IMR-90 (cell line): ENCODE data around the gene TMUB1. TPM values are rescaled to one million over a fixed set of nuclear protein-coding genes. Genes with fewer than 3 reads are reported as not detected.

Source experiments
- ATAC-seq: fragments of 200-7000 bp; cut with Tn5 transposase; 2 replicates; pipeline ENCODE4 v1.9.1; 2020; ENCODE audit warnings: low read depth, mild to moderate bottlenecking, moderate library complexity
- BruUV-seq: library from RNA; stranded (reverse); fragments of 400-500 nt; replicated peaks from 2 replicates; lab custom pipeline; 2021; lab: Mats Ljungman, UMichigan
- CTCF ChIA-PET: fragments of 300-600 bp; formaldehyde crosslinking; extraction: SDS; loops from one replicate; lab custom pipeline; 2021; ENCODE audit warnings: antibody characterized with exemption; lab: Yijun Ruan, JAX
- POLR2A ChIA-PET: fragments of 300-600 bp; sonication (Branson Sonifier 250); formaldehyde crosslinking; loops from one replicate; lab custom pipeline; 2022; ENCODE audit warnings: antibody characterized with exemption; ENCODE audit not compliant: unreplicated experiment; lab: Charles Lee
- DNase-seq: peaks from one replicate; pipeline ENCODE4 v3.0.0; 2013
- H2AFZ ChIP-seq: replicated peaks from 2 replicates; pipeline ENCODE3; 2013; ENCODE audit warnings: low read length, mild to moderate bottlenecking; ENCODE audit not compliant: poor library complexity
- H2AK5ac ChIP-seq: 2 replicates; pipeline ENCODE4 v1.6.1; 2013; ENCODE audit warnings: low read depth, low read length, inconsistent platforms
- H2AK9ac ChIP-seq: replicated peaks from 2 replicates; pipeline ENCODE3; 2013; ENCODE audit warnings: mild to moderate bottlenecking, low read depth, low read length, moderate library complexity; ENCODE audit not compliant: poor library complexity
- H2BK120ac ChIP-seq: 2 replicates; pipeline ENCODE4 v1.6.1; 2013; ENCODE audit warnings: low read depth, low read length, inconsistent platforms
- H2BK15ac ChIP-seq: 3 replicates; pipeline ENCODE4 v1.6.1; 2013; ENCODE audit warnings: low read depth, low read length, inconsistent platforms
- H2BK20ac ChIP-seq: 2 replicates; pipeline ENCODE4 v1.6.1; 2013; ENCODE audit warnings: low read depth, mild to moderate bottlenecking, inconsistent platforms, low read length, moderate library complexity
- H2BK5ac ChIP-seq: 2 replicates; pipeline ENCODE4 v1.6.1; 2013; ENCODE audit warnings: mild to moderate bottlenecking, low read depth, low read length, inconsistent platforms; ENCODE audit not compliant: poor library complexity, severe bottlenecking
- H3K14ac ChIP-seq: replicated peaks from 2 replicates; pipeline ENCODE4 v1.6.1; 2013; ENCODE audit warnings: low read depth, low read length, inconsistent platforms
- H3K18ac ChIP-seq: 2 replicates; pipeline ENCODE4 v1.6.1; 2013; ENCODE audit warnings: low read depth, low read length, control low read depth
- H3K23ac ChIP-seq: 2 replicates; pipeline ENCODE4 v1.6.1; 2013; ENCODE audit warnings: low read depth, low read length, inconsistent platforms
- H3K27ac ChIP-seq: 2 replicates; pipeline ENCODE4 v1.5.1; 2013; ENCODE audit warnings: mild to moderate bottlenecking, control low read depth, low read length; ENCODE audit not compliant: insufficient read depth
- H3K27me3 ChIP-seq: 2 replicates; pipeline ENCODE4 v1.6.1; 2013; ENCODE audit warnings: low read length; ENCODE audit not compliant: control insufficient read depth, insufficient read depth
- H3K36me3 ChIP-seq: 2 replicates; pipeline ENCODE4 v1.6.1; 2013; ENCODE audit warnings: low read length, mixed read lengths; ENCODE audit not compliant: control insufficient read depth, insufficient read depth
- H3K4ac ChIP-seq: 2 replicates; pipeline ENCODE4 v1.6.1; 2013; ENCODE audit warnings: low read depth, low read length, inconsistent platforms
- H3K4me1 ChIP-seq: 2 replicates; pipeline ENCODE4 v1.6.1; 2013; ENCODE audit warnings: low read length, mixed read lengths; ENCODE audit not compliant: control insufficient read depth, insufficient read depth
- H3K4me2 ChIP-seq: 2 replicates; pipeline ENCODE4 v1.6.1; 2013; ENCODE audit warnings: low read depth, mild to moderate bottlenecking, control low read depth, low read length, moderate library complexity
- H3K4me3 ChIP-seq: 2 replicates; pipeline ENCODE4 v1.5.1; 2013; ENCODE audit warnings: low read depth, mild to moderate bottlenecking, control low read depth, low read length, moderate library complexity; ENCODE audit not compliant: insufficient read depth
- H3K56ac ChIP-seq: 2 replicates; pipeline ENCODE4 v1.6.1; 2013; ENCODE audit warnings: low read length, inconsistent platforms; ENCODE audit not compliant: insufficient read depth; ENCODE audit errors: extremely low read depth
- H3K79me1 ChIP-seq, 2 experiments: 2 replicates each; pipeline ENCODE4 v1.6.1; 2013; ENCODE audit warnings: low read length in 2 of 2, inconsistent platforms in 1 of 2, low read depth in 1 of 2
- H3K9ac ChIP-seq: 2 replicates; pipeline ENCODE4 v1.6.1; 2013; ENCODE audit warnings: low read depth, low read length, control low read depth
- H3K9me1 ChIP-seq: 2 replicates; pipeline ENCODE4 v1.6.1; 2013; ENCODE audit warnings: low read length, inconsistent platforms; ENCODE audit not compliant: insufficient read depth
- H3K9me3 ChIP-seq: 2 replicates; pipeline ENCODE4 v1.6.1; 2013; ENCODE audit warnings: low read length; ENCODE audit not compliant: control insufficient read depth, insufficient read depth
- H4K20me1 ChIP-seq: 2 replicates; pipeline ENCODE4 v1.6.1; 2013; ENCODE audit warnings: low read length, inconsistent platforms; ENCODE audit not compliant: insufficient read depth
- H4K5ac ChIP-seq: 2 replicates; pipeline ENCODE4 v1.6.1; 2013; ENCODE audit warnings: mild to moderate bottlenecking, low read depth, low read length, control low read depth
- H4K8ac ChIP-seq, 2 experiments: 2 replicates each; pipeline ENCODE4 v1.6.1; 2013; ENCODE audit warnings: low read depth in 2 of 2, low read length in 2 of 2, control low read depth in 1 of 2, inconsistent platforms in 1 of 2
- H4K91ac ChIP-seq: 2 replicates; pipeline ENCODE4 v1.6.1; 2013; ENCODE audit warnings: low read depth, low read length, inconsistent platforms; ENCODE audit not compliant: insufficient read depth
- CHD1 ChIP-seq: IDR thresholded peaks from 2 replicates; pipeline ENCODE4 v1.6.1; 2012; ENCODE audit warnings: low read depth, low read length, improper control_type of control experiment
- MAFK ChIP-seq: IDR thresholded peaks from 2 replicates; pipeline ENCODE4 v1.6.1; 2012; ENCODE audit warnings: low read depth, low read length, improper control_type of control experiment
- MAZ ChIP-seq: IDR thresholded peaks from 2 replicates; pipeline ENCODE4 v1.6.1; 2012; ENCODE audit warnings: low read depth, mild to moderate bottlenecking, low read length, improper control_type of control experiment, moderate library complexity, borderline replicate concordance
- MXI1 ChIP-seq: IDR thresholded peaks from 2 replicates; pipeline ENCODE4 v1.6.1; 2012; ENCODE audit warnings: low read depth, mild to moderate bottlenecking, low read length, moderate library complexity, borderline replicate concordance
- RAD21 ChIP-seq: IDR thresholded peaks from 2 replicates; pipeline ENCODE4 v1.6.1; 2012; ENCODE audit warnings: low read length, improper control_type of control experiment
- RCOR1 ChIP-seq: IDR thresholded peaks from 2 replicates; pipeline ENCODE4 v1.6.1; 2012; ENCODE audit warnings: mild to moderate bottlenecking, low read length, improper control_type of control experiment; ENCODE audit not compliant: insufficient replicate concordance
- SMC3 ChIP-seq: fragments of 150-350 bp; IDR thresholded peaks from 2 replicates; pipeline ENCODE4 v1.6.1; 2016; ENCODE audit warnings: low read depth, mild to moderate bottlenecking, antibody characterized with exemption, low read length, moderate library complexity
- WGBS, 2 experiments: methylation state at CpG; one replicate each; pipeline versions ENCODE4 v1.1.5 to v1.1.7; 2013; ENCODE audit warnings: missing lambda C conversion rate in 2 of 2; ENCODE audit not compliant: insufficient read length in 1 of 2; ENCODE audit errors: extremely low coverage in 2 of 2; 5-methylcytosine and 5-hydroxymethylcytosine counted together
- dilution Hi-C: fragments of 300-500 bp; cut with HindIII; formaldehyde crosslinking; loops from one replicate; pipeline ENCODE4 v1.14.3; 2018; ENCODE audit warnings: low sequenced_read_pairs; ENCODE audit not compliant: unreplicated experiment
- in situ Hi-C: fragments of 300-500 bp; cut with MboI; formaldehyde crosslinking; loops from 3 replicates; pipeline ENCODE4 v1.14.3; 2019; ENCODE audit warnings: low sequenced_read_pairs, inconsistent platforms, mixed read lengths
- intact Hi-C: fragments of 100-400 bp; cut with micrococcal nuclease; formaldehyde crosslinking; loops from 2 replicates; pipeline ENCODE4 v1.10.0; 2022
- polyA plus RNA-seq, 3 experiments: library from polyadenylated mRNA; depleted of rRNA; stranded (reverse); fragments of >200 nt; gene quantifications; 2 replicates each; pipeline ENCODE4 v1.2.3, GENCODE V29; 2012; ENCODE audit warnings: low replicate concordance in 1 of 3
- total RNA-seq: library from RNA; depleted of rRNA; stranded (reverse); fragments of >200 nt; gene quantifications from 2 replicates; pipeline ENCODE4 v1.2.3, GENCODE V29; 2012
- TF ChIP-seq, protein P1 (sequence below): fragments of 150-350 bp; IDR thresholded peaks from 2 replicates; pipeline ENCODE4 v1.6.1; 2017; ENCODE audit warnings: mild to moderate bottlenecking, antibody characterized with exemption, low read length, low read depth
- TF ChIP-seq, protein P2 (sequence below): conservative IDR thresholded peaks from 2 replicates; pipeline ENCODE4 v1.5.1; 2012; ENCODE audit warnings: mild to moderate bottlenecking, low read depth, low read length, improper control_type of control experiment
- TF ChIP-seq, protein P3 (sequence below): fragments of 150-350 bp; IDR thresholded peaks from 2 replicates; pipeline ENCODE4 v1.6.1; 2016; ENCODE audit warnings: low read depth, mild to moderate bottlenecking, low read length, moderate library complexity, borderline replicate concordance

The TMUB1 gene
- total and polyA plus RNA-seq, 2 of the 4 experiments (the other 2 are of a cell fraction): 6.8 to 29.8 TPM

DNA sequence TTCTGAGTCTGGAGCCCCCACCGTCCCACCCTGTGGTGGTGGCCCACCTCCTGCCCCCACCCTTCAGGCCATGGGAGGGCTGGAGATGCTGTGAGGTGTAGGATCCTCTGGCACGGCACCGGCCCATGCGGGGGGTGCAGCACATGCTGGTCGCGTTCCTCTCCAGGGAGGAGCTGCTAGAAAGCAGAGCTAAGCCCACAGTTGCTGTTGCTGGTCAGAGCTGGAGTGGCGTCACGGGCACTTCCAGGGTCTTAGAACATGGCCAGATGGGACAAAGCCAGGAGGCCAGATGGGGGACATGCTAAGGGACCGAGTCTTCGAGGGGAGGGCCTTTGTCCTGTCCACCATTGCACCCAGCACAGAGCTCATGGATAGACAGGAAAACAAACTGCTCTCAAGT is 24.6 kb upstream of the TMUB1 start:
- no peak overlapping the region for H2AFZ ChIP-seq
- H3K79me1 ChIP-seq: peaks cover 29 to 93% of the 10 kb centered on the region in 2 experiments
- ChIA-PET CTCF (interaction anchor here (1.7 kb wide), 1 partner anchor 17 kb away, joined by 5 read pairs; no protein-coding TSS in a partner anchor), POLR2A (interaction anchor here (0.7 kb wide), 1 partner anchor 19 kb away, joined by 5 read pairs; no protein-coding TSS in a partner anchor)
- intact Hi-C loops (no loop called here), in situ Hi-C loops (loop anchor here (10.0 to 25.0 kb wide), 2 partner anchors 203 to 321 kb away; no protein-coding TSS in a partner anchor), dilution Hi-C loops (no loop called here)
- DNase-seq (no peak), ATAC-seq (no peak)
- no peaks in the 10 kb centered on the region for H3K9me3 ChIP-seq
- H4K91ac ChIP-seq: no peak overlapping the region
- H2BK120ac ChIP-seq: no peak overlapping the region
- H3K4me2 ChIP-seq: no peak overlapping the region
- H3K14ac ChIP-seq: no peak overlapping the region
- H3K36me3 ChIP-seq: peaks cover 5% of the 10 kb centered on the region
- no peak overlapping the region for H3K18ac ChIP-seq
- H3K27me3 ChIP-seq: no peaks in the 10 kb centered on the region
- no peak for TF ChIP-seq SMC3
- TF ChIP-seq RAD21: no peak
- TF ChIP-seq, protein P1, sequence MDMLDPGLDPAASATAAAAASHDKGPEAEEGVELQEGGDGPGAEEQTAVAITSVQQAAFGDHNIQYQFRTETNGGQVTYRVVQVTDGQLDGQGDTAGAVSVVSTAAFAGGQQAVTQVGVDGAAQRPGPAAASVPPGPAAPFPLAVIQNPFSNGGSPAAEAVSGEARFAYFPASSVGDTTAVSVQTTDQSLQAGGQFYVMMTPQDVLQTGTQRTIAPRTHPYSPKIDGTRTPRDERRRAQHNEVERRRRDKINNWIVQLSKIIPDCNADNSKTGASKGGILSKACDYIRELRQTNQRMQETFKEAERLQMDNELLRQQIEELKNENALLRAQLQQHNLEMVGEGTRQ: no peak
- TF ChIP-seq MAFK: no peak
- no peak for TF ChIP-seq MAZ
- no peak for TF ChIP-seq MXI1
- TF ChIP-seq, protein P2, sequence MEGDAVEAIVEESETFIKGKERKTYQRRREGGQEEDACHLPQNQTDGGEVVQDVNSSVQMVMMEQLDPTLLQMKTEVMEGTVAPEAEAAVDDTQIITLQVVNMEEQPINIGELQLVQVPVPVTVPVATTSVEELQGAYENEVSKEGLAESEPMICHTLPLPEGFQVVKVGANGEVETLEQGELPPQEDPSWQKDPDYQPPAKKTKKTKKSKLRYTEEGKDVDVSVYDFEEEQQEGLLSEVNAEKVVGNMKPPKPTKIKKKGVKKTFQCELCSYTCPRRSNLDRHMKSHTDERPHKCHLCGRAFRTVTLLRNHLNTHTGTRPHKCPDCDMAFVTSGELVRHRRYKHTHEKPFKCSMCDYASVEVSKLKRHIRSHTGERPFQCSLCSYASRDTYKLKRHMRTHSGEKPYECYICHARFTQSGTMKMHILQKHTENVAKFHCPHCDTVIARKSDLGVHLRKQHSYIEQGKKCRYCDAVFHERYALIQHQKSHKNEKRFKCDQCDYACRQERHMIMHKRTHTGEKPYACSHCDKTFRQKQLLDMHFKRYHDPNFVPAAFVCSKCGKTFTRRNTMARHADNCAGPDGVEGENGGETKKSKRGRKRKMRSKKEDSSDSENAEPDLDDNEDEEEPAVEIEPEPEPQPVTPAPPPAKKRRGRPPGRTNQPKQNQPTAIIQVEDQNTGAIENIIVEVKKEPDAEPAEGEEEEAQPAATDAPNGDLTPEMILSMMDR: no peak
- no peak for TF ChIP-seq CHD1
- TF ChIP-seq, protein P3, sequence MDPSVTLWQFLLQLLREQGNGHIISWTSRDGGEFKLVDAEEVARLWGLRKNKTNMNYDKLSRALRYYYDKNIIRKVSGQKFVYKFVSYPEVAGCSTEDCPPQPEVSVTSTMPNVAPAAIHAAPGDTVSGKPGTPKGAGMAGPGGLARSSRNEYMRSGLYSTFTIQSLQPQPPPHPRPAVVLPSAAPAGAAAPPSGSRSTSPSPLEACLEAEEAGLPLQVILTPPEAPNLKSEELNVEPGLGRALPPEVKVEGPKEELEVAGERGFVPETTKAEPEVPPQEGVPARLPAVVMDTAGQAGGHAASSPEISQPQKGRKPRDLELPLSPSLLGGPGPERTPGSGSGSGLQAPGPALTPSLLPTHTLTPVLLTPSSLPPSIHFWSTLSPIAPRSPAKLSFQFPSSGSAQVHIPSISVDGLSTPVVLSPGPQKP: no peak
- TF ChIP-seq RCOR1: no peak
- no peak overlapping the region for H2BK20ac ChIP-seq
- no peak overlapping the region for H2BK5ac ChIP-seq
- H4K8ac ChIP-seq: no peak overlapping the region
- no peak overlapping the region for H3K23ac ChIP-seq
- BruUV-seq: no TSS peak
- no peak overlapping the region for H3K27ac ChIP-seq
- no peak overlapping the region for H2BK15ac ChIP-seq
- H4K5ac ChIP-seq: no peak overlapping the region
- WGBS, 2 experiments: 100% methylated on average over 1 of the region's 10 CpGs; no CpG with 5 or more reads in 1 of the 2 experiments
- H3K4me1 ChIP-seq: peaks cover 13% of the 10 kb centered on the region
- H3K9ac ChIP-seq: no peak overlapping the region
- no peak overlapping the region for H3K4me3 ChIP-seq
- H2AK5ac ChIP-seq: no peak overlapping the region
- H2AK9ac ChIP-seq: no peak overlapping the region
- peaks cover 21% of the 10 kb centered on the region for H3K9me1 ChIP-seq
- no peak overlapping the region for H3K56ac ChIP-seq
- H4K20me1 ChIP-seq: peaks cover 84% of the 10 kb centered on the region
- no peak overlapping the region for H3K4ac ChIP-seq
